Right renal pelvis (tissue), 4 donors: ENCODE measurements around the gene OR10G7. TPM values are rescaled to one million over a fixed set of nuclear protein-coding genes. Genes with fewer than 3 reads are reported as not detected.
A peak's percentile ranks its signal among the peaks of the same experiment; 100 is the strongest.

Experiments
- DNase-seq, 4 donors: peaks; one replicate each; pipeline ENCODE4 v3.0.0-alpha.2; 2013; ENCODE audit warnings: low read depth in 4 of 4, low spot score in 3 of 4, missing footprints in 1 of 4
- polyA plus RNA-seq, 4 donors: library from polyadenylated mRNA; unstranded; fragments of 120-200 nt; gene quantifications; one replicate each; pipeline ENCODE4 v1.2.1, GENCODE V29; 2013; ENCODE audit not compliant: insufficient read length in 4 of 4

OR10G7 gene
- polyA plus RNA-seq: not detected

DNA sequence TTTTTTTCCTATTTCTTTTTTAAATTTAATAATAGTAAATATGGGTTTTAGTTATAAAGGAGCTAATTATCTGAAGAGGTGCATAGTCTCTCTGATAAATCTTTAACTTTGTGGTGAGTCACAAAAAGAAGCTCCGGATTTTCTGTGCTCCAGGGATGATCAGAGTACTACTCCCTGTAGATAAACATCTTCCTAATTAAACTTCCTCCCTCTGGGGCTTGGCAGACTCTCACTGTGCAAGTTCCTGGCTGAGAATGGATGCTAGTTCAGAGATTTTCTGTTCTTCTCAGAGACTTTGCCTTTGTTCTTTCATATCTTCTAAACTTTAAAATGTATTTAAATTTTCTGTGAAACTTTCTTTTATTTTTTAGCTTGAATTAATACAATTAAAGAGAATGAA is at the start of gene OR10G7:
OR10G7 (minus strand) TSS at position 72 of the 400 bp plus-strand sequence. CDS start 2,324 bp downstream, outside the sequence.
- no peak for DNase-seq

GRCh38 chr11:124085997-124086846 is 45.1 kb upstream of the OR10G7 start:
- no peak for DNase-seq

DNA sequence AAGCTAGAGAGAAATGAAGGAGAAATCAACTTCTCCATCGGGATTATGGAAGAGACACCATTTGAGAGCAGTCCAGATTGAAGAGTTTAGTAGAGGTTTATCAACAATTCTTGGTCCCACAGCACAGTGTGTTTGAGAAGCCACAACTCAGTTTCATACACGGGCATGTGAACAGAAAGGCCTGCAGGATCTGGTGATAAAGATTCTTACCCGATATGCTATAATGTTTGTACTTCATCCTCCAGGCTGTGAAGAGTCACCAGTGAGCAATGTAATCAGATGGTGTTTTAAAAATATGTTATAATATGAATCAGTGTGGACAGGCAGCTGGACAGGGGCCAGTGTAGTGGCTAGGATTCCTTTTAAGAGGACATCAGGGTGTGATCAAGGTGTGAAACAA is 44.5 kb upstream of the OR10G7 start:
- no peak for DNase-seq

GRCh38 chr11:124082371-124082770 is 41.2 kb upstream of the OR10G7 start:
- no peak for DNase-seq

DNA sequence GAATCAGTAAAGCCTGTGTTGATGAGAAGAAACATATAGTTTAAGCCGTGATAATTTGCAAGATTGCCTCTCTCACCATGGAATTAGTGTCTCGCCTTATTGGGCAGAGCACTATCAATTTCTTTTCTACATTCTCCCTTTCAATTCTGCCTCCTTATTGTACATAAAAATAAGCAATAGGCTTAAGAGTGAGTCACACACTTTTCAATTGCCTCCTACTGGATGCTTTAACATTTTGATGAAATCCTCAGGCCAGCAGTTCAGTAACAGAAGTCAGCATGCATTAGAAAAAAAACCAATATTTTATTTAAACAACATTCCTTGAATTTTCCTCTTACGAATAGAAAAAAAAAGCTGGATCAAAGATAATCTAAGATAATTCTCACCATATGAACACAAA is 40.4 kb upstream of the OR10G7 start:
- DNase-seq: no peak

GRCh38 chr11:124080327-124081001 is 39.3 kb upstream of the OR10G7 start:
- DNase-seq: no peak

DNA sequence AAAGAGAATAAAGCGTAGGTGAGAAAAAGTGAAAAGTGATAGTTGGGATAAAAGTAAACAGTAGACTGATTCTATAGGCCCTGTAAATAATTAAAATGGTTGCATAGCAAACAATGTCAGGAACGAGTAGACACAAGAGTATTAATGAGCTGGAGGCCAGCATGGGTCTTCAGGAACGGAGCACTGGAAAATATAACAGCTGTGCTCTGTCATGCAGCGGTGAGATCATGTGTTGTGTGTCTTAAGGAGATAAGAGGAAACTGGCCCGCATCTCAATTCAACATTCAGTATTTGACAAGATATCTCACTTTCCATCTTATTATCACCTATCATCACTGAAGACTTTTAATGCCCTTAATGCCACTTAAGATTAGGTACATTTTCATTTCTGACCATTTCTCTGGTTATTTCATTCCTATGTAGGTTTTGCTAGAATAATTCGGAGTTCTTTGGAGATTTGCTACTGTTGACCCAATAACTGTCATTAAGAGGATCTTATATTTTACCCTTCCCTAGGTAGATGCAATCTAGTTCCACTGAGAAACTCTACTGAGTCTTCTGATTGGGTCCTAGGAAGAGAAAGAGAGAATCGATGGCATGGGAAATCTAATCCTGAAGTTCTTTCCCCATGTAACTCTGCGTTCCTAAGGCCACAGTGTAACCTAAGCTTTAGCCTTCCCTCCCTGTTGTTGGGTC is 38.7 kb upstream of the OR10G7 start:
- DNase-seq: no peak

- DNase-seq: no peak
These were observed 37.5 kb upstream of the OR10G7 start for GRCh38 chr11:124078591-124078990.

- no peak for DNase-seq
These were observed 36.1 kb upstream of the OR10G7 start for GRCh38 chr11:124077266-124077665.

DNA sequence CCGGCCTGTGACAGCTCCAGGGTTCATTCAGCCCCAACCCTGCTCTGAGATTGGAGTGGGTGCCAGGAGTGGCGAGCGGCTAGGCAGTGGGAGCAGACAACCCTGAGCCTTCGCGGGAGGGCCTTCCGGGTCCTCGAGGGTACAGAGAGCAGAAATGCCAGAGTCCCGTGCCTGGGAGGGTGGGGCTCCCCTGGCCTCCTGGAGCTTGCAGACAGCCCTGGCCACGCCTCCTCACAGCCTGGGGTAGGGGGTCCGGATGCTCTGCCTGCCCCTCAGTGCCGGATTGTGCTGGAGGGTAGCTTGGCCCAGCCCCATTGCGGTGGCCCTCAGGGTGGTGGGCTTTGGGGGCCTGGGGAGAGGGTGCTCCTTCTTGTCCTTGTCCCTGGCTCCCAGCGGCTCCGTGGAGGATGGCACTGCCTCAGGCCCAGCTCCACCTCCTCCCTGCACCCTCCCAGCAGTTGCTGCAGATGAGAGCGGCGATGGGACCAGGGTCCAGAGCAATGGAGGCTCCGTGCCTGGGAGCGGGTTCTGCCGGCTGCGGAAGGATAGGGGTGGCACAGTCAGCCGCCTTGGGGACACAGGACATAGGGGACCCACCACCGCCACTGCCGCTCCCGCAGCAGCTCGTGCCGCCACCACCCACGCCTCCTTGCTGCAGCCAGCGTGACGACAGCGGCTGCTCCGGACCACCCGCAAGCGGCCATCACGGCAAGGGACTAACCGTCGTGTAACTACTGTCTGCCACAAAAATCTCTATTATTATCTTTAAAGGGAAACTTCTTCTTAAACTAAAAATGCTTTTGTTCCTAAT is 34.9 kb upstream of the OR10G7 start:
- DNase-seq: peak in 2 of 4 donors; percentile 17 to 29

GRCh38 chr11:124075492-124075840 is 34.3 kb upstream of the OR10G7 start:
- DNase-seq: no peak

GRCh38 chr11:124074554-124074953 is 33.4 kb upstream of the OR10G7 start:
- DNase-seq: no peak

DNA sequence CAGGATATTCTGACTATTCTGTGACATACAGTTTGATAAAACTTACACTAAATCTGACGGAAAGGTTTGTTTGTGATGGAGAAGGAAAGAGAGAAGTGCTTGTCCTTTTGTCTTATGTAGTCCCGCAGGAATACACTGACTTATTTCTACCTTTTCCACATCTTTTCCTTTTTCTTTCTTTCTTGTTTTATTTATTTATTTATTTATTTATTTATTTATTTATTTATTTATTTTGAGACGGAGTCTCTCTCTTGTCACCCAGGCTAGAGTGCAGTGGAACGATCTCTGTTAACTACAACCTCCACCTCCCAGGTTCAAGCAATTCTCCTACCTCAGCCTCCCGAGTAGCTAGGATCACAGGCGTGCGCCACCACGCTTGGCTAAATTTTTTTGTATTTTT is 31.0 kb upstream of the OR10G7 start:
- DNase-seq: no peak

GRCh38 chr11:124071623-124071948 is 30.5 kb upstream of the OR10G7 start:
- no peak for DNase-seq

DNA sequence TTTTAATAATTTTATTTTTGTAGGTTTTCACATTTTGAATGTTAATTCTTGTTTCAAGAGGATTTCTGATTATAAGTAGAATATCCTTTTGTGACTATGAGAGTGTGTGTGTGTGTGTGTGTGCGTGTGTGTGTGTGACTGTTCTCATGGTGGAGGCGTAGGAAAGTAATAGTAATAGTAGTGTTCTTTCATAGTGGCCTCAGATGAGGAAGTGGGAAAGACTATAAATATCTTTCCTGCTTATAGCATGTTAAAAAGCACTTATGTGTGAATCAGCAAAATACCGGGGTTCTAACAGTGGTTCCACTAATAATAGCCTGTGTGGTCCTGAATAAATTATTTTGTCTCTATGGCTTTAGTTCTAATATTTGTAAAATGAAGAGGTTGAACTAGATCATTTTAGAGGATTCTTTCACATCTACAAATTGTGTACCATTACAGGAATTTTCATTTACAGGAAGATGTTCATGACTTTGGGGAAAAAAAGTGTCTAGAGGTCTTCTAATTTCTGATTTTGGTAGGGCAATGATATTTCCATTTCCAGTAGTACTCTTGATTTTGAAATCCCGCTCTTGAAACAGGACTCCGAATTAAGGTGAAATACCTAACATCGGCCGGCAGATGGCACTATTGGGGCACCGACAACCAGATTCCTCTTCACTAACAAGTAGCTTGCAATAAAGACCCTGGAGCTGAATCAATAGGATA is 29.9 kb upstream of the OR10G7 start:
- DNase-seq: peak; percentile 30 to 64 (median 46)

DNA sequence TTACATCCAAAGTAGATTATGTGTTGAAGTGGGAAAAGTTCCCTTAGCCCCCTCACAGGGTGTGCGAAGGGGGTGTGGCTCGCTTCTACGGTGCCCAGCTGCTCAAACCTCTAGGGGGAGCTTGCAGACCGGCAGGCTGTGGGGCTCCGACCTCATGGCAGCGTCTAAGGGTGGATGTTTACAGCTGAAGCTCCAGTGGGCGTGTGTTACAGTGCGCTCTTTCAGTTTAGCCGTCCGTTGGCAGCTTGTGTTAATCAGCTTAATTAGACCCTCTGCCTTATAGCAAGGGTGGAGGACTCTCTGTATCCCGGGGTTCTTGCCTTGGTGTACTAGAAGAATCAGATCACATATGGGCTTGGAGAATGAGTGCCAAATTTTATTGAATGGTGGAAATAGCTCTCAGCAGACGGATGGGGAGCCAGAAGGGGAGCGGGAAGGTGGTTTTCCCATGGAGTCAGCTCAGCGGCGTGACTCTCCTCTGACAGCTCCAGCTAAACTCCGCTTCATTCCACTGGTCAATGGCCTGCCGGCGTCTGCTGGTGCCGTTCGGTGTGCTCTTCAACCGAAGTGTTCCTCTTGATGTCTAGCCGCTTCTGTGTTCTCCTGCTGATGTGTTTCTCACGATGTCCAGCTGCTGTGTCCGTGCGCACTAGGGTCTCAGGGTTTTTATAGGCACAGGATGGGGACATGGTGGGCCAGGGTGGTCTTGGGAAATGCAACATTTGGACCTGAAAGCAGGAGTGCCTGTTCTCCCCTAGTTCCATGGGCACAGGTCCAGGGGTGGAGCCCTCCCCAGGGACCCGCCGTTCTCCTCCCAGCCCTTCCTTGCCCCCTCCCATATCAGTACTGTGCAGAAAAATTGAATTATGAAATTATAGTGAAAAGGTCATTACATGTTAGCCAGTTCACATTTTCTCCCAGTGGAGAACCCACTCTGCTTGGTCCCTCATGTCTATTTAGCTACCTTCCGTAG is 28.6 kb upstream of the OR10G7 start:
- DNase-seq: peak in 3 of 4 donors; percentile 18 to 23 (median 19)

- DNase-seq: no peak
These were observed 27.5 kb upstream of the OR10G7 start for GRCh38 chr11:124068601-124069110.

GRCh38 chr11:124052966-124053365 is 11.8 kb upstream of the OR10G7 start:
- DNase-seq: no peak

- DNase-seq: no peak
These were observed 9.6 kb upstream of the OR10G7 start for GRCh38 chr11:124050748-124051147.
